GM23248 (cell line): ENCODE measurements around the gene SKA3. TPM values are rescaled to one million over a fixed set of nuclear protein-coding genes. Genes with fewer than 3 reads are reported as not detected.
A peak's percentile ranks its signal among the peaks of the same experiment; 100 is the strongest.

Experiments
- DNase-seq: peaks from one replicate; pipeline ENCODE4 v3.0.0-alpha.2; 2015
- H2AFZ ChIP-seq: fragments of 200-600 bp; sonication (generic); 2 replicates; pipeline ENCODE4 v1.6.1; 2016; ENCODE audit warnings: antibody characterized with exemption
- H3F3A ChIP-seq: fragments of 200-600 bp; sonication (generic); 2 replicates; pipeline ENCODE4 v1.6.1; 2016; ENCODE audit warnings: mild to moderate bottlenecking, antibody characterized with exemption, mixed run types; ENCODE audit not compliant: insufficient read depth
- H3K27ac ChIP-seq: fragments of 200-600 bp; sonication (generic); 2 replicates; pipeline ENCODE4 v1.5.1; 2016; ENCODE audit warnings: mild to moderate bottlenecking
- H3K27me3 ChIP-seq: fragments of 200-600 bp; sonication (generic); replicated peaks from 2 replicates; pipeline ENCODE4 v1.6.1; 2016; ENCODE audit warnings: mild to moderate bottlenecking; ENCODE audit not compliant: insufficient read depth
- H3K36me3 ChIP-seq: fragments of 200-600 bp; sonication (generic); 2 replicates; pipeline ENCODE4 v1.6.1; 2016; ENCODE audit warnings: low read depth, mild to moderate bottlenecking
- H3K4me1 ChIP-seq: fragments of 200-600 bp; sonication (generic); 2 replicates; pipeline ENCODE4 v1.6.1; 2016; ENCODE audit warnings: mild to moderate bottlenecking; ENCODE audit not compliant: insufficient read depth
- H3K4me2 ChIP-seq: fragments of 200-600 bp; sonication (generic); one replicate; pipeline ENCODE4 v1.6.1; 2016; ENCODE audit warnings: mild to moderate bottlenecking; ENCODE audit not compliant: unreplicated experiment
- H3K4me3 ChIP-seq: fragments of 200-600 bp; sonication (generic); 2 replicates; pipeline ENCODE4 v1.5.1; 2016; ENCODE audit warnings: mild to moderate bottlenecking
- H3K79me2 ChIP-seq: fragments of 200-600 bp; sonication (generic); 2 replicates; pipeline ENCODE4 v1.6.1; 2016; ENCODE audit warnings: mild to moderate bottlenecking; ENCODE audit not compliant: insufficient read depth
- H3K9ac ChIP-seq: fragments of 200-600 bp; sonication (generic); 2 replicates; pipeline ENCODE4 v1.6.1; 2016; ENCODE audit warnings: mild to moderate bottlenecking
- H3K9me2 ChIP-seq: fragments of 200-600 bp; sonication (generic); 2 replicates; pipeline ENCODE4 v1.6.1; 2016; ENCODE audit warnings: mixed run types, mild to moderate bottlenecking, moderate library complexity; ENCODE audit not compliant: insufficient read depth
- H3K9me3 ChIP-seq: fragments of 200-600 bp; sonication (generic); one replicate; pipeline ENCODE4 v1.6.1; 2017; ENCODE audit warnings: low read depth
- H4K20me1 ChIP-seq: fragments of 200-600 bp; sonication (generic); 2 replicates; pipeline ENCODE4 v1.6.0; 2016; ENCODE audit not compliant: insufficient read depth
- EZH2 ChIP-seq: fragments of 200-600 bp; sonication (generic); IDR thresholded peaks from 2 replicates; pipeline ENCODE4 v1.6.1; 2018; ENCODE audit warnings: antibody characterized with exemption, mild to moderate bottlenecking; ENCODE audit not compliant: insufficient read depth, poor library complexity, severe bottlenecking
- EZH2phosphoT487 ChIP-seq: fragments of 200-600 bp; sonication (generic); IDR thresholded peaks from 2 replicates; pipeline ENCODE4 v1.6.1; 2018; ENCODE audit warnings: antibody characterized with exemption, moderate library complexity, mild to moderate bottlenecking, low read depth; ENCODE audit not compliant: insufficient read depth
- WGBS, 2 experiments: methylation state at CpG; one replicate each; pipeline ENCODE4 v1.1.6; 2015 to 2017; ENCODE audit warnings: low lambda C conversion rate in 2 of 2, low coverage in 1 of 2; ENCODE audit errors: missing lambda C conversion rate in 2 of 2; 5-methylcytosine and 5-hydroxymethylcytosine counted together
- in situ Hi-C: fragments of 300-500 bp; cut with MboI; formaldehyde crosslinking; loops from 2 replicates; pipeline ENCODE4 v1.15.0; 2020
- polyA plus RNA-seq: library from polyadenylated mRNA; unstranded; fragments of >200 nt; fragmentation: Nextera tagmentation; extraction: Ambion mirVana; gene quantifications from 2 replicates; pipeline ENCODE4 v1.2.1, GENCODE V29; 2016
- total RNA-seq: library from RNA; depleted of rRNA; stranded (reverse); fragments of >200 nt; shearing (Covaris generic); gene quantifications from 2 replicates; pipeline ENCODE4 v1.2.3, GENCODE V29; 2014

Gene SKA3
- total and polyA plus RNA-seq, 2 experiments from 2014 or later, result 8.6 to 14.3 TPM

DNA sequence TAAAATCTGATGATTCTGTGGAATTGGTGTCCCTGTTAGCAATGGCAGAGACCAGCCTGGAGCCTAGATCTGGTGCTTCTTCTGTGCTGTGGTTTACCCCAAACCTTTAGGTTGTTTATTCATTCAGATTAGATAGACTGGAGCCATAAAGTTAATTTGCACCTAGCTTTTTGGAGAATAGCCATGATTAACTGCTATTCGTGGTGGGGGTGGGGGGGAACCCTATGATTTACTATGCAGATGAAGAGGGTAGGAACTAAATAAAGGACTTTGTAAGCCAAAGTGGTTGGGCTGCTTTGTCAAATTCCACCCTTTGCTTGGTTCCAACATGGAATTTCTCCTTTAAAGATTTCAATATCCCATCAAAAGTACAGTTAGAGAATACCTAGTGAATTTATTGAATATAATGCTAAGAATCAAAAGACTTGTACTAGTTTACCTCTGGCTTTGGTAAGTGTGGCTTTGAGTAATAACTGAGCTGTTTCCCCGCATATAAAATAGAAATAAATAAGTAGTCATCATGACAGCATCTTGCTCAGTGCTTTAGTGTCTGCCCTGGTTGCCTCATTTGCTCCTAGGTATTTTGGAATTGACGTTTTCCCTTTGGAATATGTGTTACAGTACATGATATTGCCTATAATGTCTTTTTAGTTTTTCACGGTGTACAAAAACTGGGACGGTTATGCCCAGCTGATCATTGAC, 27.6 kb downstream of the SKA3 start:
- Histone ChIP-seq H3K4me3 (no peak overlapping the region), H3K36me3 (peaks cover 25% of the 10 kb centered on the region), H2AFZ (no peak overlapping the region), H3K4me1 (no peaks in the 10 kb centered on the region), H3K9me3 (no peaks in the 10 kb centered on the region), H3K4me2 (no peak overlapping the region), H4K20me1 (no peaks in the 10 kb centered on the region), H3K9me2 (no peaks in the 10 kb centered on the region), H3F3A (peaks cover 38% of the 10 kb centered on the region), H3K9ac (no peak overlapping the region), H3K27ac (no peak overlapping the region), H3K27me3 (no peaks in the 10 kb centered on the region), H3K79me2 (peaks cover 34% of the 10 kb centered on the region)
- DNase-seq, result no peak
- in situ Hi-C loops, result no loop called here
- WGBS, 2 experiments, result 59 to 64% methylated on average over 5 of the region's 5 CpGs
- TF ChIP-seq EZH2 (no peak), EZH2phosphoT487 (no peak)

- no peak for TF ChIP-seq EZH2
- TF ChIP-seq EZH2phosphoT487, result no peak
- Histone ChIP-seq H3K27ac (no peak overlapping the region), H3K9ac (no peak overlapping the region), H2AFZ (no peak overlapping the region), H3K4me3 (no peak overlapping the region), H3K36me3 (peaks cover 33% of the 10 kb centered on the region), H3K4me2 (no peak overlapping the region), H3K9me3 (no peaks in the 10 kb centered on the region), H3K27me3 (no peaks in the 10 kb centered on the region), H4K20me1 (peaks cover under 1% of the 10 kb centered on the region; the same call in 1 of the 2 replicates), H3K79me2 (peaks cover 42% of the 10 kb centered on the region), H3K9me2 (no peaks in the 10 kb centered on the region), H3F3A (peaks cover 38% of the 10 kb centered on the region), H3K4me1 (peaks cover 5% of the 10 kb centered on the region)
- DNase-seq, result no peak
- in situ Hi-C loops, result no loop called here
- 90 to 93% methylated on average over 4 of the region's 4 CpGs for WGBS, 2 experiments
Measured at GRCh38 chr13:21147827-21148226, 28.5 kb downstream of the SKA3 start.

DNA sequence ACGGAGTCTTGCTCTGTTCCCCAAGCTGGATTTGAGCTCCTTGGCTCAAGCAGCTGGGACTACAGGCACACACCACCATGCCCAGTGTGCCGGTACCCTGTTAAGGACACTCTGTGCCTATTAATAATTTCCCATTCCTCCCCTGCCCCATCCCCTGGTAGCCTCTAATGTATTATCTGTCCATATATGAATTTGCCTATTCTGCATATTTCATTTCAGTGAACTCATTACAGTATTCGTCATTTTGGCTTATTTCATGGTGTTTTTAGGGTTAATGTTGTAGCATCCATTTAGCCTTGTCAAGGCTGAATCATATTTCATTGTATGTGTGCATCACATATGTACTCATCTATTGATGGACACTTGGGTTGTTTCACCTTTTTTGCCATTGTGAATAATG, 33.6 kb downstream of the SKA3 start:
- peaks cover 13% of the 10 kb centered on the region for H3F3A ChIP-seq
- peaks cover 3% of the 10 kb centered on the region; the same call in 1 of the 2 replicates for H4K20me1 ChIP-seq
- no peak for TF ChIP-seq EZH2
- no peak for TF ChIP-seq EZH2phosphoT487
- no peak overlapping the region for H3K9ac ChIP-seq
- 0 out of 2 replicates have a peak overlapping the region, but pooled peaks have one; percentile 3 for H3K4me3 ChIP-seq
- no peak overlapping the region for H3K27ac ChIP-seq
- H3K4me1 ChIP-seq, result peaks cover 24% of the 10 kb centered on the region
- H3K4me2 ChIP-seq, result peak overlapping the region; percentile 8
- WGBS, 2 experiments, result 85 to 90% methylated on average over 3 of the region's 3 CpGs
- H3K36me3 ChIP-seq, result peaks cover 34% of the 10 kb centered on the region
- DNase-seq, result no peak
- peaks cover 67% of the 10 kb centered on the region for H3K79me2 ChIP-seq
- in situ Hi-C loops, result no loop called here
- H3K9me2 ChIP-seq, result no peaks in the 10 kb centered on the region
- no peak overlapping the region for H2AFZ ChIP-seq
- H3K27me3 ChIP-seq, result no peaks in the 10 kb centered on the region
- no peaks in the 10 kb centered on the region for H3K9me3 ChIP-seq

- Histone ChIP-seq H3K4me3 (peak overlapping the region; percentile 93), H3K27ac (peak overlapping the region; percentile 89), H3K9me3 (no peaks in the 10 kb centered on the region), H3K4me2 (peak overlapping the region; percentile 91), H3K9me2 (no peaks in the 10 kb centered on the region), H3K79me2 (peaks cover 40% of the 10 kb centered on the region), H3F3A (no peaks in the 10 kb centered on the region), H3K4me1 (peaks cover 26% of the 10 kb centered on the region), H3K9ac (peak overlapping the region; percentile 91), H2AFZ (peak overlapping the region; percentile 92), H4K20me1 (peaks cover 3% of the 10 kb centered on the region; the same call in 1 of the 2 replicates), H3K36me3 (peaks cover 17% of the 10 kb centered on the region; the same call in 1 of the 2 replicates), H3K27me3 (no peaks in the 10 kb centered on the region)
- DNase-seq, result no peak
- TF ChIP-seq EZH2phosphoT487, result no peak
- no peak for TF ChIP-seq EZH2
- in situ Hi-C loops, result no loop called here
- WGBS, 2 experiments, result 95 to 97% methylated on average over 12 of the region's 12 CpGs
Measured at GRCh38 chr13:21139374-21139773, 37.0 kb downstream of the SKA3 start.
